Measurements from ENCODE around the gene TRIP10. TPM values are rescaled to one million over a fixed set of nuclear protein-coding genes. Genes with fewer than 3 reads are reported as not detected.
A peak's percentile ranks its signal among the peaks of the same experiment; 100 is the strongest.

TRIP10 gene, protein sequence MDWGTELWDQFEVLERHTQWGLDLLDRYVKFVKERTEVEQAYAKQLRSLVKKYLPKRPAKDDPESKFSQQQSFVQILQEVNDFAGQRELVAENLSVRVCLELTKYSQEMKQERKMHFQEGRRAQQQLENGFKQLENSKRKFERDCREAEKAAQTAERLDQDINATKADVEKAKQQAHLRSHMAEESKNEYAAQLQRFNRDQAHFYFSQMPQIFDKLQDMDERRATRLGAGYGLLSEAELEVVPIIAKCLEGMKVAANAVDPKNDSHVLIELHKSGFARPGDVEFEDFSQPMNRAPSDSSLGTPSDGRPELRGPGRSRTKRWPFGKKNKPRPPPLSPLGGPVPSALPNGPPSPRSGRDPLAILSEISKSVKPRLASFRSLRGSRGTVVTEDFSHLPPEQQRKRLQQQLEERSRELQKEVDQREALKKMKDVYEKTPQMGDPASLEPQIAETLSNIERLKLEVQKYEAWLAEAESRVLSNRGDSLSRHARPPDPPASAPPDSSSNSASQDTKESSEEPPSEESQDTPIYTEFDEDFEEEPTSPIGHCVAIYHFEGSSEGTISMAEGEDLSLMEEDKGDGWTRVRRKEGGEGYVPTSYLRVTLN
- 1 to 10 TPM; 6.1 to 9.9 TPM for total RNA-seq
- 1 to 10 TPM; 3.4 to 8.7 TPM for polyA plus RNA-seq

DNA sequence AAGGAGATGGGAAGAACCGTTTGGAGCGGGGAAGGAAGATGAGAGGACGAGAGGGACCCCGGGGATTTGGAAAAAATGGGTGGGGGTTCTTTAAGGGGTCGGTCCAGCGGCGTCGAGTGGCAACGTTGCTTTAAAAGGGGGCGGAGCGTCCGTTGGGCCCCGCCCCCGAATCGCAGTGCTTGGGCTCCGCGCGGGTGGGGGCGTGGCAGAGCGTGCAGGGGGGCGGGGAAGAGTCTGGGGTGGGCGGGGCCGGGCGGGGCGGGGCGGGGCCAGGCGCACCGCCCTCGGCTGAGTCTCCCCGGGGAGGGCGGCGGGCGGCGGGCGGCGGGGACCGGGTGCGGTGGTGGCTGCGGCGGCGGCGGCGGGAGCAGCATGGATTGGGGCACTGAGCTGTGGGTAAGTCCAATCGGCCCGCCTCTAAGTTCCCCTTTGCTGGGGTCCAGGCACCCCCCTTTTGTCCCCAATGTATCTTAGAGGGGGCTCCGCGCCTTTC lies at the start of gene TRIP10:
Gene TRIP10 (plus strand): TSS at position 291 of the 493 bp plus-strand sequence. CDS start 82 bp downstream, at position 373.
- peak within 1 kb of the TSS; percentile 60 to 62 for H3K9ac ChIP-seq (ENCODE audit: low read depth in 1 of 2, low read length in 2 of 2)
- peak; percentile 88 for DNase-seq (ENCODE audit: low spot score)
- H3K27ac ChIP-seq (ENCODE audit: low read depth in 1 of 2, low read length in 2 of 2), result peak within 1 kb of the TSS; percentile 77 to 87
- H3K4me1 ChIP-seq (ENCODE audit: control insufficient read depth in 4 of 4, insufficient read depth in 4 of 4, low read length in 3 of 4), result peaks cover 9 to 45% (median 34%) of the 10 kb centered on the region in 4 donors
- H3K4me3 ChIP-seq (ENCODE audit: low read depth in 1 of 3, low read length in 3 of 3), result peak within 1 kb of the TSS; percentile 62 to 72 (median 67)
- TF ChIP-seq YY1 (IDR thresholded peaks at IDR 0.05) (no peak), RAD21 (IDR thresholded peaks at IDR 0.05) (no peak), JUND (IDR thresholded peaks at IDR 0.05) (no peak), SP1 (IDR thresholded peaks at IDR 0.05) (no peak), FOXA2 (IDR thresholded peaks at IDR 0.05) (no peak), HNF4A (conservative IDR thresholded peaks at IDR 0.05) (no peak), NR2F2 (IDR thresholded peaks at IDR 0.05) (peak; percentile 7), RXRA (IDR thresholded peaks at IDR 0.05) (no peak)
- H3K36me3 ChIP-seq (ENCODE audit: control insufficient read depth in 4 of 4, insufficient read depth in 3 of 4, low read depth in 1 of 4, low read length in 3 of 4), result peaks cover 0 to 5% (median 2%) of the 10 kb centered on the region in 4 donors
- under 1% methylated on average over 47 of the region's 47 CpGs for WGBS
- H3K9me3 ChIP-seq (ENCODE audit: control insufficient read depth in 4 of 4, low read length in 3 of 4), result no peaks in the 10 kb centered on the region
- no peaks in the 10 kb centered on the region for H3K27me3 ChIP-seq (ENCODE audit: control insufficient read depth in 4 of 4, insufficient read depth in 4 of 4, low read length in 3 of 4)

DNA sequence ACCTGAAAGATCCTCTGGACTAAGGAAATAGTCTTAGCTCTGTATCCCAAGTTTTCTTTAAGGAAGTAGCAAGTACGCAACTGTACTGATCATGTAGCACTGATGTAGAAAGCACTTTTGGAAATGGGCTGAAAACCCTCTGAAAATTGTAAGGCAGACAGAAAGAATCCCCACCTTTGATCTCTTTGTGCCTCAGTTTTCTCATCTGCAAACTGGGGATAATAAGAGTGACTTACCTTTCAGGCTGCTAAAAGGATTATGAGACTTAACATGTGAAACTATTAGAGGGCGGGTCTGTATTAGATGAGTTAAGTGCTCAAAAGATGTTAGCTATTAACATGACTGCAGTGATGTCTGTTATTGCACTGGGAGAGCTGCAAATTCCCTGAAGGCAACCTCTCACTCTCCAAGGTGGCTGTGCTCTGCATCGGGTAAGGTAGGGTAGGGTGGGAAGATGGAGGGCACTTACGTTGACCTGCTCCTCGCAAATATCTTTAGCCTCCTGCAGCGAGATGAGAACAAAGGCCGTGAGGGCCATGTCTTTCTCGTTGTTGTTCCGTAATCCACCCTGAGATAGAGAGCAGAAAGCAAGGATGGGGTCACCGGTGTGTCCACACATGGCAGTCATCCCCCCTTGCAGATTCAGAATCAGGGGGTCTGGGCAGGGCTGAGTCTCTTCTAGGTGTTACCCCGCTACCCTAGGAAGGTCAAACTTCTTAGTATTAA lies 49.2 kb upstream of the TRIP10 start:
- Histone ChIP-seq H3K9ac (ENCODE audit: low read depth in 1 of 2, low read length in 2 of 2) (no peak overlapping the region), H3K36me3 (ENCODE audit: control insufficient read depth in 4 of 4, insufficient read depth in 3 of 4, low read depth in 1 of 4, low read length in 3 of 4) (peaks cover 27 to 81% (median 70%) of the 10 kb centered on the region in 4 donors), H3K4me1 (ENCODE audit: control insufficient read depth in 4 of 4, insufficient read depth in 4 of 4, low read length in 3 of 4) (peaks cover 0 to 17% (median 4%) of the 10 kb centered on the region in 4 donors), H3K27me3 (ENCODE audit: control insufficient read depth in 4 of 4, insufficient read depth in 4 of 4, low read length in 3 of 4) (no peaks in the 10 kb centered on the region), H3K27ac (ENCODE audit: low read depth in 1 of 2, low read length in 2 of 2) (no peak overlapping the region), H3K9me3 (ENCODE audit: control insufficient read depth in 4 of 4, low read length in 3 of 4) (no peaks in the 10 kb centered on the region), H3K4me3 (ENCODE audit: low read depth in 1 of 3, low read length in 3 of 3) (no peak overlapping the region)
- TF ChIP-seq, protein P1, sequence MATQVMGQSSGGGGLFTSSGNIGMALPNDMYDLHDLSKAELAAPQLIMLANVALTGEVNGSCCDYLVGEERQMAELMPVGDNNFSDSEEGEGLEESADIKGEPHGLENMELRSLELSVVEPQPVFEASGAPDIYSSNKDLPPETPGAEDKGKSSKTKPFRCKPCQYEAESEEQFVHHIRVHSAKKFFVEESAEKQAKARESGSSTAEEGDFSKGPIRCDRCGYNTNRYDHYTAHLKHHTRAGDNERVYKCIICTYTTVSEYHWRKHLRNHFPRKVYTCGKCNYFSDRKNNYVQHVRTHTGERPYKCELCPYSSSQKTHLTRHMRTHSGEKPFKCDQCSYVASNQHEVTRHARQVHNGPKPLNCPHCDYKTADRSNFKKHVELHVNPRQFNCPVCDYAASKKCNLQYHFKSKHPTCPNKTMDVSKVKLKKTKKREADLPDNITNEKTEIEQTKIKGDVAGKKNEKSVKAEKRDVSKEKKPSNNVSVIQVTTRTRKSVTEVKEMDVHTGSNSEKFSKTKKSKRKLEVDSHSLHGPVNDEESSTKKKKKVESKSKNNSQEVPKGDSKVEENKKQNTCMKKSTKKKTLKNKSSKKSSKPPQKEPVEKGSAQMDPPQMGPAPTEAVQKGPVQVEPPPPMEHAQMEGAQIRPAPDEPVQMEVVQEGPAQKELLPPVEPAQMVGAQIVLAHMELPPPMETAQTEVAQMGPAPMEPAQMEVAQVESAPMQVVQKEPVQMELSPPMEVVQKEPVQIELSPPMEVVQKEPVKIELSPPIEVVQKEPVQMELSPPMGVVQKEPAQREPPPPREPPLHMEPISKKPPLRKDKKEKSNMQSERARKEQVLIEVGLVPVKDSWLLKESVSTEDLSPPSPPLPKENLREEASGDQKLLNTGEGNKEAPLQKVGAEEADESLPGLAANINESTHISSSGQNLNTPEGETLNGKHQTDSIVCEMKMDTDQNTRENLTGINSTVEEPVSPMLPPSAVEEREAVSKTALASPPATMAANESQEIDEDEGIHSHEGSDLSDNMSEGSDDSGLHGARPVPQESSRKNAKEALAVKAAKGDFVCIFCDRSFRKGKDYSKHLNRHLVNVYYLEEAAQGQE (IDR thresholded peaks at IDR 0.05), result no peak
- TF ChIP-seq FOXA1 (IDR thresholded peaks at IDR 0.05), result no peak
- TF ChIP-seq, protein P2, sequence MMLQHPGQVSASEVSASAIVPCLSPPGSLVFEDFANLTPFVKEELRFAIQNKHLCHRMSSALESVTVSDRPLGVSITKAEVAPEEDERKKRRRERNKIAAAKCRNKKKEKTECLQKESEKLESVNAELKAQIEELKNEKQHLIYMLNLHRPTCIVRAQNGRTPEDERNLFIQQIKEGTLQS (IDR thresholded peaks at IDR 0.05), result no peak
- WGBS, result 85% methylated on average over 11 of the region's 11 CpGs
- DNase-seq (ENCODE audit: low spot score), result no peak

DNA sequence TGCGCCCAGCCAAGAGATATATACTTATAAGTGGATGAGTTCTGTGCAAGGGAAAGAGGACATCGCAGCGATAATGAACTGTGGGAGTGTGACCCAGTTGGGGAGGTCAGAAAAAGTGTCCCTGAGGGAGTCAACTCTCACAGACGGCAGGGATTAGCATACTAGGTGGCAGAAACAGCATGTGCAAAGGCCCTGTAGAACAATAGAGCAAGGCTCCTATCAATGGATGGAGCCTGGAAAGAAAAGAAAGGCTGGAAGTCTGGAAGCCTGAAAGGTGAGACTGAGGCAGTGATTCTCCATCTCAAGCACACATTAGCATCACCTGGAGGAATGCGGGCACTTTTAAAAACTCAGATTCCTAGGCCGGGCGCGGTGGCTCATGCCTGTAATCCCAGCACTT lies 48.1 kb upstream of the TRIP10 start:
- Histone ChIP-seq H3K9me3 (ENCODE audit: control insufficient read depth in 4 of 4, low read length in 3 of 4) (no peaks in the 10 kb centered on the region), H3K4me1 (ENCODE audit: control insufficient read depth in 4 of 4, insufficient read depth in 4 of 4, low read length in 3 of 4) (peaks cover 0 to 15% (median 4%) of the 10 kb centered on the region in 4 donors), H3K4me3 (ENCODE audit: low read depth in 1 of 3, low read length in 3 of 3) (no peak overlapping the region), H3K36me3 (ENCODE audit: control insufficient read depth in 4 of 4, insufficient read depth in 3 of 4, low read depth in 1 of 4, low read length in 3 of 4) (peaks cover 29 to 75% (median 65%) of the 10 kb centered on the region in 4 donors), H3K27me3 (ENCODE audit: control insufficient read depth in 4 of 4, insufficient read depth in 4 of 4, low read length in 3 of 4) (no peaks in the 10 kb centered on the region), H3K27ac (ENCODE audit: low read depth in 1 of 2, low read length in 2 of 2) (no peak overlapping the region), H3K9ac (ENCODE audit: low read depth in 1 of 2, low read length in 2 of 2) (no peak overlapping the region)
- DNase-seq (ENCODE audit: low spot score), result no peak
- WGBS, result 85% methylated on average over 8 of the region's 8 CpGs
- TF ChIP-seq, protein P3, sequence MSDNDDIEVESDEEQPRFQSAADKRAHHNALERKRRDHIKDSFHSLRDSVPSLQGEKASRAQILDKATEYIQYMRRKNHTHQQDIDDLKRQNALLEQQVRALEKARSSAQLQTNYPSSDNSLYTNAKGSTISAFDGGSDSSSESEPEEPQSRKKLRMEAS (IDR thresholded peaks at IDR 0.05), result no peak
- TF ChIP-seq TAF1 (conservative IDR thresholded peaks at IDR 0.05), result no peak
- no peak for TF ChIP-seq NR2F2 (IDR thresholded peaks at IDR 0.05)
- TF ChIP-seq YY1 (IDR thresholded peaks at IDR 0.05), result no peak
- TF ChIP-seq, protein P1 (IDR thresholded peaks at IDR 0.05), result no peak
- TF ChIP-seq HNF4A (conservative IDR thresholded peaks at IDR 0.05), result no peak
- no peak for TF ChIP-seq FOXA1 (IDR thresholded peaks at IDR 0.05)
- TF ChIP-seq, protein P4, sequence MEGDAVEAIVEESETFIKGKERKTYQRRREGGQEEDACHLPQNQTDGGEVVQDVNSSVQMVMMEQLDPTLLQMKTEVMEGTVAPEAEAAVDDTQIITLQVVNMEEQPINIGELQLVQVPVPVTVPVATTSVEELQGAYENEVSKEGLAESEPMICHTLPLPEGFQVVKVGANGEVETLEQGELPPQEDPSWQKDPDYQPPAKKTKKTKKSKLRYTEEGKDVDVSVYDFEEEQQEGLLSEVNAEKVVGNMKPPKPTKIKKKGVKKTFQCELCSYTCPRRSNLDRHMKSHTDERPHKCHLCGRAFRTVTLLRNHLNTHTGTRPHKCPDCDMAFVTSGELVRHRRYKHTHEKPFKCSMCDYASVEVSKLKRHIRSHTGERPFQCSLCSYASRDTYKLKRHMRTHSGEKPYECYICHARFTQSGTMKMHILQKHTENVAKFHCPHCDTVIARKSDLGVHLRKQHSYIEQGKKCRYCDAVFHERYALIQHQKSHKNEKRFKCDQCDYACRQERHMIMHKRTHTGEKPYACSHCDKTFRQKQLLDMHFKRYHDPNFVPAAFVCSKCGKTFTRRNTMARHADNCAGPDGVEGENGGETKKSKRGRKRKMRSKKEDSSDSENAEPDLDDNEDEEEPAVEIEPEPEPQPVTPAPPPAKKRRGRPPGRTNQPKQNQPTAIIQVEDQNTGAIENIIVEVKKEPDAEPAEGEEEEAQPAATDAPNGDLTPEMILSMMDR (IDR thresholded peaks at IDR 0.05; ENCODE audit: low read depth, low read length, missing input control), result no peak
- no peak for TF ChIP-seq EGR1 (IDR thresholded peaks at IDR 0.05; ENCODE audit: low read depth in 2 of 2)
